Immature natural killer cell (primary cell): ENCODE results near the gene CAMK1D. TPM values are rescaled to one million over a fixed set of nuclear protein-coding genes. Genes with fewer than 3 reads are reported as not detected.
A peak's percentile ranks its signal among the peaks of the same experiment; 100 is the strongest.

ENCODE experiments used
- DNase-seq, 3 donors: peaks; one replicate each; pipeline ENCODE4 v3.0.0; 2022; ENCODE audit warnings: mixed read lengths in 1 of 3
- H3K27ac Mint-ChIP-seq, 6 donors: one replicate each; pipeline ENCODE4 v1.8.0; 2020; ENCODE audit warnings: mixed read lengths in 6 of 6, mild to moderate bottlenecking in 5 of 6, inconsistent platforms in 4 of 6, moderate library complexity in 3 of 6
- H3K27me3 Mint-ChIP-seq, 3 donors: one replicate each; pipeline ENCODE4 v1.8.0; 2020 to 2021; ENCODE audit warnings: low read depth in 3 of 3, mild to moderate bottlenecking in 3 of 3, mixed read lengths in 3 of 3, moderate library complexity in 3 of 3, inconsistent platforms in 1 of 3
- H3K36me3 Mint-ChIP-seq, 3 donors: one replicate each; pipeline ENCODE4 v1.8.0; 2020; ENCODE audit warnings: mixed read lengths in 3 of 3, inconsistent platforms in 2 of 3, mild to moderate bottlenecking in 2 of 3
- H3K4me1 Mint-ChIP-seq, 2 donors: one replicate each; pipeline ENCODE4 v1.8.0; 2020; ENCODE audit warnings: inconsistent platforms in 2 of 2, mild to moderate bottlenecking in 2 of 2, mixed read lengths in 2 of 2, moderate library complexity in 1 of 2
- H3K4me3 Mint-ChIP-seq, 5 donors: one replicate each; pipeline ENCODE4 v1.8.0; 2020; ENCODE audit warnings: mild to moderate bottlenecking in 5 of 5, mixed read lengths in 5 of 5, inconsistent platforms in 3 of 5, moderate library complexity in 3 of 5
- H3K9me3 Mint-ChIP-seq, 6 donors: one replicate each; pipeline ENCODE4 v1.8.0; 2020; ENCODE audit warnings: mild to moderate bottlenecking in 6 of 6, mixed read lengths in 6 of 6, inconsistent platforms in 4 of 6, moderate library complexity in 3 of 6
- polyA plus RNA-seq, 3 donors: library from polyadenylated mRNA; unstranded; fragments of 300-500 nt; fragmentation: Illumina TruSeq; gene quantifications; one replicate each; pipeline ENCODE4 v1.2.3, GENCODE V29; 2021

CAMK1D gene
- polyA plus RNA-seq, 3 donors from 2014 or later, result 5.3 to 19.3 (median 7.7) TPM

DNA sequence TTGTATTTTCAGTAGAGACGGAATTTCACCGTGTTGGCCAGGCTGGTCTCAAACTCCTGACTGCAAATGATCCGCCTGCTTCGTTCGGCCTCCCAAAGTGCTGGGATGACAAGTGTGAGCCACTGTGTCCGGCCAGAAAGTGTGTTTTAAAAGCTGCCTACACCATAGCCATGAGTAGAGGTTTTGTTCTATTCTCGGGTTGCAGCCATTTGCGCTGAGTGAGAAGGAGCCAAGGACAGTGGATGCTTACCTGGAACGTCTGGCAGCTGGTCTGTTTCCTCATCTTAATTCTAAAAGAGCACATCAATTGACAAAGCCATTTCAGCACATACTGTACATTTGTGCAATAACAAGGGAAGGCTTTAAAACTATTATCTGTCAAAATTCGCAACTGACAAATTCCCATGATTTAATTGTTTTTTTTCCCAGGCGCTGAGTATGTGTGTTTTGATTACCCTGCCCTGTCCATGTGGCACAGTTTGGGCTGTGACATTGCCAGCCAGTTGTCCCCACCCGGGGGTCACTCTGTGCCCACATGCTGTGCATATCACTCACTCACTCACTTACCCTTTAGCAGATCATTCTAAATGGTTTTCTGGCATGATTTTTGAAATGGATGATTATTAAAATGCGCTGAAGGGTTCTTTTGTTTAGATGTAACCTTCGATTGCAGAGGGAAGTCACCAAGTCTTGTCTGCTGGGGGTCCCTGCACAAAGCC, 400.6 kb downstream of the CAMK1D start:
- no peaks in the 10 kb centered on the region for H3K9me3 Mint-ChIP-seq
- no peak overlapping the region for H3K4me3 Mint-ChIP-seq
- peaks cover 0 to 4% (median 0%) of the 10 kb centered on the region in 3 donors for H3K36me3 Mint-ChIP-seq
- peaks cover 0 to 3% of the 10 kb centered on the region in 2 donors for H3K4me1 Mint-ChIP-seq
- peaks cover 0 to 4% (median 3%) of the 10 kb centered on the region in 3 donors for H3K27me3 Mint-ChIP-seq
- no peak overlapping the region for H3K27ac Mint-ChIP-seq
- no peak for DNase-seq

- Mint-ChIP-seq H3K27me3 (peaks cover 0 to 4% (median 3%) of the 10 kb centered on the region in 3 donors), H3K4me1 (peaks cover 0 to 3% of the 10 kb centered on the region in 2 donors), H3K36me3 (peaks cover 0 to 4% (median 0%) of the 10 kb centered on the region in 3 donors), H3K9me3 (no peaks in the 10 kb centered on the region), H3K4me3 (no peak overlapping the region), H3K27ac (no peak overlapping the region)
- no peak for DNase-seq
Measured at GRCh38 chr10:12750526-12751201, 401.3 kb downstream of the CAMK1D start.

- Mint-ChIP-seq H3K4me3 (no peak overlapping the region), H3K9me3 (no peaks in the 10 kb centered on the region), H3K4me1 (peaks cover 10 to 17% of the 10 kb centered on the region in 2 donors), H3K27me3 (peaks cover 0 to 3% (median 3%) of the 10 kb centered on the region in 3 donors), H3K27ac (no peak overlapping the region), H3K36me3 (peaks cover 0 to 4% (median 0%) of the 10 kb centered on the region in 3 donors)
- DNase-seq, result no peak
Measured at GRCh38 chr10:12755075-12755474, 405.7 kb downstream of the CAMK1D start.

DNA sequence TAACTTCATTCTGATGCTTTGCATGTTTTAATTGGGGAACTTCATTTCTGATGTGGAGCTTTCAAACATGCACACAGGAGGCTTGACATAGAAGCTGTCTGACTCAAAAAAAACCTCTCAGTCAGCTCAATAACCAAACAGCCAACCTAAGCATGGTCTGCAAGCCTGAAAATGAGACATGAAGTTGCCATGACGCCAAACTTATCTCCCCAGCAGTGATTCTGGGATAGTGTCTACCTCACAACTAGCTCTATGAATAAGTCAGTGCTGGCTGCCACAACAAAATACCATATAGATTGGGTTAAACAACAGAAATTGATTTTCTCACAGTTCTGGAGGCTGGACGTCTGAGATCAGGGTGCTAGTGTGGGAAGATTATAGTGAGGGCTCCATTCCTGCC, 408.0 kb downstream of the CAMK1D start:
- Mint-ChIP-seq H3K9me3 (no peaks in the 10 kb centered on the region), H3K36me3 (peaks cover 12 to 19% (median 19%) of the 10 kb centered on the region in 3 donors), H3K4me1 (peaks cover 9 to 17% of the 10 kb centered on the region in 2 donors), H3K4me3 (no peak overlapping the region), H3K27ac (no peak overlapping the region), H3K27me3 (peaks cover 0 to 3% (median 2%) of the 10 kb centered on the region in 3 donors)
- no peak for DNase-seq

DNA sequence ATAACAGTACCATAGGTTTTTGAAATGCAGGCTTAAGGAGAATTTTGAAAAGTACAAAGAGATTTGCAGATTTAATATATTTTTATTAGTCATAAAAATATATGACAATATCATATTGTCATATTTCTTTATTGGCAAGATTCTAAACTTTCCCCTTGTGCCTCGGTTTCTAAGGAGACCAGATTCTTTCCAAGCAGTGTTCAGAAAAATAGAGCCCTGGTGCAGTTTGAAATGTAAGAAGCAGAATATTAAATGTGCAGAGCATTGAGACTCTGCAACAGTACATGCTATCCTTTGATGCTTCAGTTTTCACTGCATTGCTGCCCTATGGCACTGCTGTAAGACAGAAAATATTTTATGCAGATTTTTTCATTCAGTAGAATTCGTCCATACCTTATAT, 408.9 kb downstream of the CAMK1D start:
- H3K4me1 Mint-ChIP-seq, result peaks cover 9 to 17% of the 10 kb centered on the region in 2 donors
- H3K4me3 Mint-ChIP-seq, result no peak overlapping the region
- peaks cover 0 to 3% (median 1%) of the 10 kb centered on the region in 3 donors for H3K27me3 Mint-ChIP-seq
- no peaks in the 10 kb centered on the region for H3K9me3 Mint-ChIP-seq
- H3K27ac Mint-ChIP-seq, result peak overlapping the region in 1 of 6 donors; percentile 13
- peaks cover 12 to 21% (median 20%) of the 10 kb centered on the region in 3 donors for H3K36me3 Mint-ChIP-seq
- no peak for DNase-seq

- no peak for DNase-seq
- Mint-ChIP-seq H3K36me3 (peaks cover 19 to 34% (median 29%) of the 10 kb centered on the region in 3 donors), H3K9me3 (no peaks in the 10 kb centered on the region), H3K27ac (no peak overlapping the region), H3K4me3 (no peak overlapping the region), H3K27me3 (peaks cover 0 to 2% (median 1%) of the 10 kb centered on the region in 3 donors), H3K4me1 (no peaks in the 10 kb centered on the region)
Measured at GRCh38 chr10:12766223-12766622, 416.9 kb downstream of the CAMK1D start.

DNA sequence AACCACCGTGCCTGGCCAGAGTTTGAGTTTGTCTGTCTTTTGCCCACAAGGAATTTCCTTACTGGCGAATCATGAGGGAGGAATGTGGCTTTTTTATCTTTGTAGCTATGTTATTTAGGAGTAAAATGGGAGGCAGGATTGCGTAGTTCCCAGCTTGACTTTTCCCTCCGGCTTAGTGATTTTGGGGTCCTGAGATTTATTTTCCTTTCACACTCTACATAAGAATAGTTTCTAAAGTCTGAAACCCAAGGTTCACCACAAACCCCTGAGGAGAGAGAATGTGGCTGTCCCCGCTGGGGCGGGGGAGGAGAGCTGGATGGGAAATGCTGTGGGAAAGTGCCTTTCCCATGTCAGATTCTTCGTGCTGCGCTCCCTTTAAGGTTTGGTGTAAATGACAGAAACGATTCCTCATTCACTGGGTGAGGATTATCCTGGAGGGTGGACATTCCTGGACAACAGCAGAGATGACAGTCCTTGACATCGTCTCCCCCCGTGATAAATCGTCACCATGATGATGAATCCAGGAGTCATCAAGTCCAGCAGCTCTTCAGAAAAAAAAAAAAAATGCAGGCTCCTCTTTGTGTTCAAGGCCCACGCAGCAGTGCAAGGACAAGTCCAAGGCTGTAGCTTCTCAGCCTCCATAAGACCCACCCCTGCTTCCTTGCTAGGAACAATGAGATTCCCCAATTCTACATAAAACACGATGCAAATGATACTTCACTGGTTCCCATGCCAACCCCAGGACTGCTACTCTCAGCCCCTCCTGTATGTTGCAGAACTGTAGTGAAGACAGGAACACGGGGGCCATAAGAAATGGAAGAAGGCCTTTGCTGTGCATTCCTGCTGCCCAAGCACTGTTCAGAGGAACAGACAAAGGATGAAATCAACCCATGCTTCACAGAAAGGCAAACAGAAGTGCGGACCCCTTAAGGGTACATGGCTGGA, 419.1 kb downstream of the CAMK1D start:
- Mint-ChIP-seq H3K36me3 (peaks cover 12 to 28% (median 23%) of the 10 kb centered on the region in 3 donors), H3K27me3 (peaks cover 0 to 4% (median 0%) of the 10 kb centered on the region in 3 donors), H3K4me1 (no peaks in the 10 kb centered on the region), H3K9me3 (no peaks in the 10 kb centered on the region), H3K27ac (no peak overlapping the region), H3K4me3 (no peak overlapping the region)
- no peak for DNase-seq

DNA sequence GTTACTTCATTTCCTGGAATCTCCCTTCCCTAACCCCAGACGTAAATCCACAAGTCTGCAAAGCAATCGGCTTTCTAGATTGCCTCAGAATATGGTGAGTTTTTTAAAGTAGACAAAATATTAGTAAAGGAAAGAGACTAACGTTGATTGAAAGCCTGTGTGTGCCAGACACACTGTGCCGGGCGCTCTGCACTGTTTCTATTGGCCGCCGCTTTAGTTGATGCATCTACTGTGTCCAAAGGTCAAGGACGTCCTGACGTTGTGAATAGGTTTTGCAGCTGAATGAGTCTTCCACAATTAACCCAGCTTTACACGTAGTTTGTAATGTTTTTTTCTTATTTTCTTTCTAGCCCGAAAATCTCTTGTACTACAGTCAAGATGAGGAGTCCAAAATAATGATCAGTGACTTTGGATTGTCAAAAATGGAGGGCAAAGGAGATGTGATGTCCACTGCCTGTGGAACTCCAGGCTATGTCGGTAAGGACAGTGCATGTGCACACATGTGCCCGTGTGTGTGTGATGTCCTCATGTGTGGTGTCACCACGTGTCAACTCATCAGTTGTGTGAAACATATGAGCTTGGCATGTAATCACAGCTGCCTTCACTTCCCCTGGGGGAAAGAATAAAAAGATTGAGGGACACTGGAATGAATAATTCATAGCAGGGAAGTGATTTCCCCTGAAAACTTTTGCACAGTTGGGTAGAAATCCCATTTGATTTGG, 420.1 kb downstream of the CAMK1D start:
- H3K27me3 Mint-ChIP-seq, result peaks cover 0 to 4% (median 2%) of the 10 kb centered on the region in 3 donors
- peaks cover 0 to 3% of the 10 kb centered on the region in 2 donors for H3K4me1 Mint-ChIP-seq
- no peaks in the 10 kb centered on the region for H3K9me3 Mint-ChIP-seq
- no peak overlapping the region for H3K4me3 Mint-ChIP-seq
- H3K27ac Mint-ChIP-seq, result peak overlapping the region in 1 of 6 donors; percentile 24
- peaks cover 12 to 28% (median 23%) of the 10 kb centered on the region in 3 donors for H3K36me3 Mint-ChIP-seq
- DNase-seq, result no peak

DNA sequence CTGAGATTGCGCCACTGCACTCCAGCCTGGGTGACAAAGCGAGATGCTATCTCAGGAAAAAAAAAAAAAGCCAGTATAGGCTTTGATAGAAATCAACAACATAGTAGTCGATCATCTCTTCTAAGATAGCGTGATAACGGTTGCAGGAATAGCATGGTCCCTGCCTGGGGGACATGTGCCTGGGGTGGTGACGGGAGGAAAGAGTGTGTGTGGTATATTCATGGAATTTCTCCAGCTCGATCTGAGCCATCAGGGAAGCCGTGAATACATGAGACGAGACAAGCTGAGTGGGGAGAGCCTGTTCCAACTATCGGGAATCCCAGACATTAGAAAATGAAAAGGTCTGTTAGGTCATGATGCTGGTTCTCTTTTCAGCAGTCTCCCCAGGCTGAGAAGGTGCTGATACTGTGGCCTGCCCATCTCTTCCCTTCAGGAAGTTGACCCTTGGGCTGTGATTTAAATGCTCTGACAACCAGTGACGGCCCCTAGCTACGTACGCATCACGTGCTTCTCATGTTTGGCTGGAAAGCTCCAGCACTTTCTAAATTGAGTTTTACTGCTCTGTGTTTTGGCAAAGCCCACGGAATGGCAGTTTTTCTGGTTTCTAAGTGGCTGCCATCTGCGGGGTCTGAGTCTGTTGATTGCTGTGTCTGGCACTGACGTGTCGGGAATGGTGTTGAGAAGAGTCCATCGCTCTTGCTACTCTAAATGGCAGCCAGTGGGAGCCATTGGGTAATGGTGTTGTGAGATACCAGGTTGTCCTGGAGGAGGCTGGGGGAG, 422.8 kb downstream of the CAMK1D start:
- Mint-ChIP-seq H3K4me1 (peaks cover 0 to 3% of the 10 kb centered on the region in 2 donors), H3K4me3 (no peak overlapping the region), H3K27me3 (peaks cover 0 to 2% (median 2%) of the 10 kb centered on the region in 3 donors), H3K36me3 (peaks cover 12 to 35% (median 23%) of the 10 kb centered on the region in 3 donors), H3K27ac (no peak overlapping the region), H3K9me3 (no peaks in the 10 kb centered on the region)
- DNase-seq, result no peak

GRCh38 chr10:12772797-12773587, 423.6 kb downstream of the CAMK1D start:
- Mint-ChIP-seq H3K4me3 (no peak overlapping the region), H3K27me3 (peaks cover 0 to 2% (median 2%) of the 10 kb centered on the region in 3 donors), H3K27ac (no peak overlapping the region), H3K4me1 (peaks cover 0 to 3% of the 10 kb centered on the region in 2 donors), H3K9me3 (no peaks in the 10 kb centered on the region), H3K36me3 (peaks cover 12 to 35% (median 23%) of the 10 kb centered on the region in 3 donors)
- no peak for DNase-seq

DNA sequence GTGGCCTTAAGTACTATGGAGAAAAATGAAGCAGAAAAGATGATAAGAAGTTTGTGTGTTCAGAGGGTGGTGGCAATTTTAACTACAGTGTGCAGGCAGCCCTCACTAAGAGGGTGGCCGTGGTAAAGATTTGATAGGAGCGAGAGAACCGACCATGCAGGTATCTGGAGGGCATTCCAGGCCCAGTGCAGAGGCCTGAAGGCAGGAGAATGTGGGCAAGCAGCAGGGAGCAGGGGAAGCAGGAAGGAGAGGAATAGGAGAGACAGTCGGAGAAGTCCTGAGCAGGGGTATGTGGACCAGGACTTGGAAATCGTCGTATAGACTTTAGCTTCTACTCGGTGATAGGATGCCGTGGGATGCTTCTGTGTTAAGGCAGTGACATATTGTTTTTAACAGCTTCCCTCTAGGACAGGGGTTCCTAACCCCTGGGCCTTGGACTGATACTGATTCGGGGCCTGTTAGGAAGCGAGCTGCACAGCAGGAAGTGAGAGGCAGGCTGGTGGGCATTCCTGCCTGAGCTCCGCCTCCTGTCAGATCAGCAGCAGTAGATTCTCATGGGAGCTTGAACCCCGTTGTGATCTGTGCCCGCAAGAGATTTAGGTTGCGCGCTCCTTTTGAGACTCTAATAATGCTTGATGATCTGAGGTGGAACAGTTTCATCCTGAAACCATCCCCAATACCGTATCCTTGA, 425.0 kb downstream of the CAMK1D start:
- Mint-ChIP-seq H3K9me3 (no peaks in the 10 kb centered on the region), H3K36me3 (peaks cover 12 to 30% (median 13%) of the 10 kb centered on the region in 3 donors), H3K27ac (peak overlapping the region in 4 of 6 donors; percentile 3 to 38 (median 15)), H3K27me3 (peaks cover 0 to 2% (median 2%) of the 10 kb centered on the region in 3 donors), H3K4me3 (no peak overlapping the region), H3K4me1 (peaks cover 0 to 3% of the 10 kb centered on the region in 2 donors)
- DNase-seq, result no peak
